ENCODE results near the gene VPS72.

VPS72 gene

DNA sequence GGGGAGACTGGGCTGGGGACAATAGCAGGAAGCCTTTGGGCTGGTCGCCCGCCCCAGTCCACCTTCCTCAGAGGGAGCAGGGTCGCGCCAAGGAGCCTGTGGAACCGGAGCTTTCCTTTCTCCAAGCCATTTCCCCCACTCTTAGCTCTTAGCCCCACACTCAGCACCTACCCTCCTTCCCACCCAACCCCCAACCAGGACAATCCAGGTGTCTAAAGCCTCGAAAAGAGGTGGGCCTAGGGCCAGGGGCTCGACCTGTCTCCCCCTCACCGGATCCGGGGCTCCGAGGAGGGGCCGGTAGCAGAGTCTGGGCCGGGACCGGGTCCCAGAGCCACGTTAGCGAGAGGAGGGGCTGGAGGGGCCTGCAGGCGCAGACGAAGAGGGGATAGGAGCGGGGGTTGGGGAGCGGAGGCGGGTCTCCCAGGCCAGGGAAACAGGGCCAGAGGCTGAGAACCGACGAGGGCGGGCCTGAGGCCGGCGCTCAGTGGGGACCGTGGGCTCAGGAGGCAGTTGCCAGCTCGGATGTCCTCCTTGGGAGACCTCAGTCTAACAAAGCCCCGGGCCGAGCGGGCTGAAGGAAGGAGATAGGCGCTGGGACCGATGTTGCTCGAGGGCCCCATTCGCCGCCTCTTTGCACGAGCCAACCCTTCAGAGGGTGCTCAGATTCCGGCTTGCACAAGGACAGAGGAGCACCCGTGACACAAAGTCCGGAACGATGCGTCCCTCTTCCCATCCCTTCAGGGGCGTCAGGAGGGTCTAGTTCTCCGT lies 44.5 kb downstream of the VPS72 start:
- no peak overlapping the region for H3K27ac Mint-ChIP-seq
- H3K36me3 Mint-ChIP-seq (ENCODE audit: low read depth) = peaks cover 5% of the 10 kb centered on the region
- H3K4me3 Mint-ChIP-seq = peak overlapping the region; percentile 87
- peaks cover 19% of the 10 kb centered on the region for H3K27me3 Mint-ChIP-seq (ENCODE audit: low read depth, poor library complexity)
- DNase-seq = peak; percentile 47
- TF ChIP-seq, protein P1, sequence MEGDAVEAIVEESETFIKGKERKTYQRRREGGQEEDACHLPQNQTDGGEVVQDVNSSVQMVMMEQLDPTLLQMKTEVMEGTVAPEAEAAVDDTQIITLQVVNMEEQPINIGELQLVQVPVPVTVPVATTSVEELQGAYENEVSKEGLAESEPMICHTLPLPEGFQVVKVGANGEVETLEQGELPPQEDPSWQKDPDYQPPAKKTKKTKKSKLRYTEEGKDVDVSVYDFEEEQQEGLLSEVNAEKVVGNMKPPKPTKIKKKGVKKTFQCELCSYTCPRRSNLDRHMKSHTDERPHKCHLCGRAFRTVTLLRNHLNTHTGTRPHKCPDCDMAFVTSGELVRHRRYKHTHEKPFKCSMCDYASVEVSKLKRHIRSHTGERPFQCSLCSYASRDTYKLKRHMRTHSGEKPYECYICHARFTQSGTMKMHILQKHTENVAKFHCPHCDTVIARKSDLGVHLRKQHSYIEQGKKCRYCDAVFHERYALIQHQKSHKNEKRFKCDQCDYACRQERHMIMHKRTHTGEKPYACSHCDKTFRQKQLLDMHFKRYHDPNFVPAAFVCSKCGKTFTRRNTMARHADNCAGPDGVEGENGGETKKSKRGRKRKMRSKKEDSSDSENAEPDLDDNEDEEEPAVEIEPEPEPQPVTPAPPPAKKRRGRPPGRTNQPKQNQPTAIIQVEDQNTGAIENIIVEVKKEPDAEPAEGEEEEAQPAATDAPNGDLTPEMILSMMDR (IDR thresholded peaks at IDR 0.05) = no peak
- H3K4me1 Mint-ChIP-seq = peaks cover 50% of the 10 kb centered on the region
- no peaks in the 10 kb centered on the region for H3K9me3 Mint-ChIP-seq

DNA sequence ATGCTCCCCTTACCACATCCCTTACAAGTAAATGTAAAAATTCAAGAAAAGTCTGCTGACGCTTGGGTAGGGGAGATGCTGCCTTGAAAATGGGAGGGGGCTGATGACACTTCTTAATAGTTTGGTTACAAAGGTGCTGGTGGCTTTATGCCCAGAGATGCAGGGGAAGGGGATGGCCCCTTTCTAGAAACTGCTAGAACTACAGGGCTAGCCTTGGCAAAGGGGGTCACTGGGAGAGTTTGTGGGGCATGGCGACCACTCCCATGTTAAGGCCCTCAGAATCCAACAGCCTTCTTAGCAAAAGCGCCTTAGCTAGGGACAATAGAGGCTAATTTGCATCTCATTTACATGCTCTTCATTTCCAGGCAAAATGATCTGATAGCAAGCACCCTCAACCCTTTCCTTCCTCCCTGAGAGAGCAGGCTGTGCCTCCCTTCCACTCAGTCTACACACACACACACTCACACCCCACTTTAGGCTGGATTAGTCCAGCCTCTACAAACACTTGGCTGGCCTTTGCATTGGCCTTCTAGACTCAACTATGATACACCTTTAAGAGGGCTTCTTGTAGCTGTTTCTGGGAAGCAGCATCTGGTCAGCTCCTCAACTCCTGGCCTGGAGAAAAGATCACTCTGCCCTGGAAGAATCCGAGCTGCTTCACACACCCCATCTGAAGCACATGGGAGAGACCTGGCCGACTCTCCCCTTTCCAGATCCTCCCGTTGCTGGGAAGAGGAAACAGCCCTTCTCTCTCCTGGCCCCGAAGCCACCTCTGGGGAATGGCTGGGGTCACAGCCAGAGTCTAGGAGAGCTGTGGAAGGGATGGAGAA lies 45.3 kb downstream of the VPS72 start:
- no peak for DNase-seq
- peaks cover 9% of the 10 kb centered on the region for H3K36me3 Mint-ChIP-seq (ENCODE audit: low read depth)
- peaks cover 16% of the 10 kb centered on the region for H3K27me3 Mint-ChIP-seq (ENCODE audit: low read depth, poor library complexity)
- peak overlapping the region; percentile 87 for H3K4me3 Mint-ChIP-seq
- no peaks in the 10 kb centered on the region for H3K9me3 Mint-ChIP-seq
- peaks cover 50% of the 10 kb centered on the region for H3K4me1 Mint-ChIP-seq
- TF ChIP-seq, protein P1 (IDR thresholded peaks at IDR 0.05) = no peak
- H3K27ac Mint-ChIP-seq = no peak overlapping the region

DNA sequence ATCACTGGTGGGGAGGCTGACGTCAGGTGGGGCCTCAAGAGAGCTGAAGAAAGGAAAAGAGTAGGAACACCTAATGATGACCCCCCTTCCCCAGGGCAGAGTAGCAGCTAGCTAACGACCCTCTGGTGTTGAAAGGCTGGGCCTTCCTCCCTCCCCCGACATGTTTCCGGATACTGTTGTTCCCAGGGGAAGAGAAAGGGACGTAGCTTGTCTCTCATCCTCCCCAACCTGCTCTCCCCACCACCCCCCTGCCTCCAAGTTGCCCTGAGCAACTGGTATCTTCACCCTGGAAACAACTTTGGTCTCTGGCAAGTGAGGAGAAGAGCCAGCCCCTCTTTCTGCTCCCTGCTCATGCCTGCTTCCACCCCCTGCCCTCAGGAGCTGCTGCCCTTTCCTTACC lies 46.0 kb downstream of the VPS72 start:
- DNase-seq = no peak
- Mint-ChIP-seq H3K9me3 (no peaks in the 10 kb centered on the region), H3K4me1 (peaks cover 50% of the 10 kb centered on the region), H3K27me3 (ENCODE audit: low read depth, poor library complexity) (peaks cover 16% of the 10 kb centered on the region), H3K36me3 (ENCODE audit: low read depth) (peaks cover 15% of the 10 kb centered on the region), H3K27ac (peak overlapping the region; percentile 43), H3K4me3 (peak overlapping the region; percentile 87)
- TF ChIP-seq, protein P1 (IDR thresholded peaks at IDR 0.05) = no peak

- TF ChIP-seq, protein P1 (IDR thresholded peaks at IDR 0.05) = no peak
- no peak for DNase-seq
- Mint-ChIP-seq H3K9me3 (no peaks in the 10 kb centered on the region), H3K27ac (no peak overlapping the region), H3K4me1 (peaks cover 50% of the 10 kb centered on the region), H3K27me3 (ENCODE audit: low read depth, poor library complexity) (peaks cover 11% of the 10 kb centered on the region), H3K4me3 (peak overlapping the region; percentile 87), H3K36me3 (ENCODE audit: low read depth) (peaks cover 22% of the 10 kb centered on the region)
Measured at GRCh38 chr1:151143057-151143435, 47.0 kb downstream of the VPS72 start.

- peaks cover 45% of the 10 kb centered on the region for H3K4me1 Mint-ChIP-seq
- no peaks in the 10 kb centered on the region for H3K9me3 Mint-ChIP-seq
- TF ChIP-seq, protein P1 (IDR thresholded peaks at IDR 0.05) = no peak
- DNase-seq = no peak
- peaks cover 9% of the 10 kb centered on the region for H3K27me3 Mint-ChIP-seq (ENCODE audit: low read depth, poor library complexity)
- H3K36me3 Mint-ChIP-seq (ENCODE audit: low read depth) = peaks cover 25% of the 10 kb centered on the region
- peak overlapping the region; percentile 90 for H3K27ac Mint-ChIP-seq
- no peak overlapping the region for H3K4me3 Mint-ChIP-seq
Measured at GRCh38 chr1:151142411-151143056, 47.5 kb downstream of the VPS72 start.
